ENCODE measurements around the gene TXN2.

TXN2 gene

GRCh38 chr22:36417281-36417686 is 64.2 kb downstream of the TXN2 start:
- no peaks in the 10 kb centered on the region for H3K27me3 ChIP-seq (ENCODE audit: insufficient read depth, low read length, poor library complexity)
- ATAC-seq (ENCODE audit: insufficient read depth, low read depth) (peak; percentile 28; the same call in 1 of the 3 replicates), DNase-seq (peak; percentile 13)
- H3K4me1 ChIP-seq (ENCODE audit: insufficient read depth, low read length): peaks cover 11% of the 10 kb centered on the region
- no peaks in the 10 kb centered on the region for H3K9me3 ChIP-seq (ENCODE audit: insufficient read depth, low read length, severe bottlenecking)
- TF ChIP-seq CTCF (IDR thresholded peaks at IDR 0.05; ENCODE audit: borderline replicate concordance, extremely low read depth, low read length, poor library complexity, severe bottlenecking): no peak
- no peak for TF ChIP-seq EZH2 (IDR thresholded peaks at IDR 0.05; ENCODE audit: borderline replicate concordance, low read depth, low read length, severe bottlenecking)
- H3K4me2 ChIP-seq (ENCODE audit: insufficient read depth, low read length): no peak overlapping the region
- H3K9ac ChIP-seq (ENCODE audit: low read depth, low read length): no peak overlapping the region
- no peaks in the 10 kb centered on the region for H3K79me2 ChIP-seq (ENCODE audit: insufficient read depth, low read length)
- no peaks in the 10 kb centered on the region for H3K36me3 ChIP-seq (ENCODE audit: insufficient read depth, low read length)
- H2AFZ ChIP-seq (ENCODE audit: low read depth, low read length): no peak overlapping the region
- H3K27ac ChIP-seq (ENCODE audit: low read length): no peak overlapping the region
- no peaks in the 10 kb centered on the region for H4K20me1 ChIP-seq (ENCODE audit: insufficient read depth, low read length)
- no peak overlapping the region for H3K4me3 ChIP-seq (ENCODE audit: low read depth in 1 of 2, low read length in 2 of 2)
